PFSK-1 (cell line): ENCODE measurements around the gene DIP2B.

ENCODE experiments used
- FOXP2 ChIP-seq: optimal IDR thresholded peaks from 2 replicates; pipeline ENCODE3; 2011; ENCODE audit warnings: borderline replicate concordance, control low read depth, inconsistent platforms; ENCODE audit not compliant: insufficient read depth; ENCODE audit errors: extremely low read length, extremely low read depth
- POLR2AphosphoS5 ChIP-seq: IDR thresholded peaks from 2 replicates; pipeline ENCODE4 v1.6.1; 2012; ENCODE audit warnings: low read depth, mild to moderate bottlenecking, control low read depth, low read length, moderate library complexity
- REST ChIP-seq, 2 experiments: IDR thresholded peaks; 2 replicates each; pipeline versions ENCODE4 v1.6.1 to v1.8.0; 2011 to 2012; ENCODE audit warnings: low read depth in 2 of 2, low read length in 2 of 2, control low read depth in 1 of 2, inconsistent platforms in 1 of 2, mild to moderate bottlenecking in 1 of 2, moderate library complexity in 1 of 2; ENCODE audit not compliant: insufficient read depth in 1 of 2
- SIN3A ChIP-seq: IDR thresholded peaks from 2 replicates; pipeline ENCODE4 v1.6.1; 2012; ENCODE audit warnings: mild to moderate bottlenecking, low read length, moderate library complexity, borderline replicate concordance; ENCODE audit not compliant: insufficient read depth
- TAF1 ChIP-seq: IDR thresholded peaks from 2 replicates; pipeline ENCODE4 v1.6.1; 2012; ENCODE audit warnings: low read length, control low read depth, borderline replicate concordance; ENCODE audit not compliant: insufficient read depth

Gene DIP2B

GRCh38 chr12:50542448-50542847 lies 37.7 kb downstream of the DIP2B start:
- TF ChIP-seq FOXP2 (no peak), TAF1 (no peak)

GRCh38 chr12:50545213-50545612 lies 40.4 kb downstream of the DIP2B start:
- TF ChIP-seq TAF1: no peak
- TF ChIP-seq FOXP2: no peak
- no peak for TF ChIP-seq POLR2AphosphoS5
- no peak for TF ChIP-seq SIN3A
- TF ChIP-seq REST (IDR thresholded peaks at IDR 0.05; ENCODE audit: insufficient read depth in 1 of 2, low read depth in 2 of 2, low read length in 2 of 2): no peak

- TF ChIP-seq TAF1: no peak
- TF ChIP-seq SIN3A: no peak
- no peak for TF ChIP-seq POLR2AphosphoS5
- no peak for TF ChIP-seq FOXP2
- TF ChIP-seq REST (IDR thresholded peaks at IDR 0.05; ENCODE audit: insufficient read depth in 1 of 2, low read depth in 2 of 2, low read length in 2 of 2): no peak
Observed at GRCh38 chr12:50545786-50546185, 41.0 kb downstream of the DIP2B start.

GRCh38 chr12:50546441-50547318 lies 41.9 kb downstream of the DIP2B start:
- TF ChIP-seq TAF1 (no peak), REST (IDR thresholded peaks at IDR 0.05; ENCODE audit: insufficient read depth in 1 of 2, low read depth in 2 of 2, low read length in 2 of 2) (no peak), SIN3A (no peak), POLR2AphosphoS5 (no peak), FOXP2 (no peak)

- TF ChIP-seq TAF1 (no peak), POLR2AphosphoS5 (no peak), REST (IDR thresholded peaks at IDR 0.05; ENCODE audit: insufficient read depth in 1 of 2, low read depth in 2 of 2, low read length in 2 of 2) (no peak), FOXP2 (no peak), SIN3A (no peak)
Observed at GRCh38 chr12:50547742-50548141, 43.0 kb downstream of the DIP2B start.
